H1 (cell line): ENCODE data around the gene SLC5A11. TPM values are rescaled to one million over a fixed set of nuclear protein-coding genes. Genes with fewer than 3 reads are reported as not detected.

Experiments used
- ASH2L ChIP-seq: fragments of 200-600, 300-600 bp; sonication (generic); IDR thresholded peaks from one replicate; pipeline ENCODE4 v1.7.1; 2017; ENCODE audit warnings: low read length
- CEBPB ChIP-seq: IDR thresholded peaks from 2 replicates; pipeline ENCODE4 v1.6.1; 2012; ENCODE audit warnings: low read depth, low read length
- FOSL1 ChIP-seq: IDR thresholded peaks from 2 replicates; pipeline ENCODE4 v1.6.1; 2011; ENCODE audit warnings: mild to moderate bottlenecking, low read depth, low read length, moderate library complexity; ENCODE audit not compliant: insufficient read depth
- RAD21 ChIP-seq, 2 experiments: IDR thresholded peaks in 1 of 2; conservative IDR thresholded peaks in 1 of 2; 2 replicates each; pipeline ENCODE4 v1.6.1; 2011; ENCODE audit warnings: low read depth in 2 of 2, low read length in 2 of 2, improper control_type of control experiment in 1 of 2, inconsistent platforms in 1 of 2, mild to moderate bottlenecking in 1 of 2, moderate library complexity in 1 of 2
- RNF2 ChIP-seq: fragments of 200-900, 300-1000 bp; sonication (generic); IDR thresholded peaks from 2 replicates; pipeline ENCODE4 v1.7.1; 2016; ENCODE audit warnings: borderline replicate concordance, low read depth, mild to moderate bottlenecking, antibody characterized with exemption, low read length; ENCODE audit not compliant: poor library complexity, severe bottlenecking; ENCODE audit errors: missing control alignments
- TAF1 ChIP-seq: IDR thresholded peaks from 2 replicates; pipeline ENCODE4 v1.6.1; 2011; ENCODE audit warnings: mild to moderate bottlenecking, low read depth, low read length
- TAF7 ChIP-seq: optimal IDR thresholded peaks from 2 replicates; pipeline ENCODE3; 2011; ENCODE audit warnings: low read depth, mild to moderate bottlenecking, inconsistent platforms, low read length, moderate library complexity, borderline replicate concordance
- polyA plus RNA-seq, 7 experiments: library from polyadenylated mRNA; depleted of rRNA in 3 of 7; stranded (reverse) in 5 of 7; unstranded in 2 of 7; fragments of >200 nt in 5 of 7; fragments of 200-250 nt in 2 of 7; gene quantifications; 1 replicate in 5 of 7; 2 replicates in 1 of 7; 4 replicates in 1 of 7; pipeline versions ENCODE4 v1.2.1 to v1.2.3, GENCODE V29; 2011 to 2013; ENCODE audit warnings: missing spikeins in 2 of 7, mixed read lengths in 2 of 7
- total RNA-seq: library from RNA; stranded (reverse); fragmentation: NEBNext Ultra II Directional; extraction: Animal tissue kit (Norgen Biotek cat#: 25700); gene quantifications from 2 replicates; pipeline ENCODE4 v1.2.1, GENCODE V29; 2021

SLC5A11 gene
- total and polyA plus RNA-seq, 2 of the 8 experiments (the other 6 are each of a cell fraction or from before 2014, with no cell fraction given), result 0.26 to 0.59 TPM

DNA sequence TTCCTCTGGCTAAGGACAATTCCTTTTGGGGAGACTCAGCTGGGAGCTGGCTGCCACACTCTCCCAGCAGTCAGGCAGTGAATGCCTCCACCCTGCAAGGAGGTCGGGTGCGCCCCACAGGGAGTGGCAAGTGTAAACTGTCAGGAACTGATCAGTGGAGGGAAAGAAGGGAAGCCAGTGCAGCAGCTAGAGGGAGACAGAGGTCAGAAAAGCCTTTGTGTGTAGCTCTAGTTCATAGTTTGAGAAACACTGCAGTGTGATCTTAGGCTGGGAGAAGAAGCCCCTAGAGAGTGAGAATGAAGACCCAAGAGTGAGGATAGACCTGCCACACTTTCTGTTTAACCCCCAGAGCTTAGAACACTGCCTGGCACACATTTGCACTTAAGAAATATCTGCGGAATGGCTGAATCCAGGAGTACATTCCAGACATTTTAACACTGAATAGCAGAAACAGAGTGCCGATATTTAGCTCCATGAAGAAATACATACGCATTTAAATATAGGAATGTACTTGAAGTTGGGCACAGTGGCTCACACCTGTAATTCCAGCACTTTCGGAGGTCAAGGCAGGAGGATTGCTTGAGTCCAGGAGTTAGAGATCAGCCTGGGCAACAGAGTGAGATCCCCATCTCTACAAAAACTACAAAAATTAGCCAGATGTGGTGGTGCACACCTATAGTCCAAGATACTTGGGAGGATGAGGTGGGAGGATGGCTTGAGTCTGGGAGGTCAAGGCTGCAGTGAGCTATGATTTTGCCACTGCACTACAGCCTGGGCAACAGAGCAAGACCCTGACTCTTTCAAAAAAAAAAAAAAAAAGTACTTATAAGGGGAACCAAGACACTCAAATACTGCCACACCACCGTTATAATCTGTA is 11.1 kb upstream of the SLC5A11 start (continued):
- TF ChIP-seq TAF7, result no peak
- TF ChIP-seq CEBPB, result no peak
- TF ChIP-seq RNF2, result no peak
- TF ChIP-seq RAD21 (IDR thresholded peaks at IDR 0.05 in 1 of 2, conservative IDR thresholded peaks at IDR 0.05 in 1 of 2; ENCODE audit: low read depth in 2 of 2, low read length in 2 of 2), result peak; percentile 66 to 72
- TF ChIP-seq FOSL1, result no peak
- no peak for TF ChIP-seq TAF1
- TF ChIP-seq ASH2L, result no peak
